ENCODE results near the gene PKD2L1.
A peak's percentile ranks its signal among the peaks of the same experiment; 100 is the strongest.

PKD2L1 gene

GRCh38 chr10:100349672-100350071 lies 19.6 kb upstream of the PKD2L1 start:
- TF ChIP-seq CTCF (IDR thresholded peaks at IDR 0.05), result no peak
- Histone ChIP-seq H3K36me3 (no peaks in the 10 kb centered on the region), H3K4me3 (ENCODE audit: low read depth in 1 of 2, low read length in 1 of 2) (no peak overlapping the region), H3K4me1 (ENCODE audit: control insufficient read depth in 1 of 2, insufficient read depth in 1 of 2, low read depth in 1 of 2, low read length in 1 of 2) (peaks cover 42 to 62% of the 10 kb centered on the region in 2 experiments), H3K27me3 (peaks cover 12% of the 10 kb centered on the region), H3K9me3 (no peaks in the 10 kb centered on the region), H3K27ac (no peak overlapping the region)

- no peaks in the 10 kb centered on the region for H3K36me3 ChIP-seq
- no peaks in the 10 kb centered on the region for H3K9me3 ChIP-seq
- no peak overlapping the region for H3K27ac ChIP-seq
- H3K4me3 ChIP-seq (ENCODE audit: low read depth in 1 of 2, low read length in 1 of 2), result no peak overlapping the region
- peaks cover 37 to 58% of the 10 kb centered on the region in 2 experiments for H3K4me1 ChIP-seq (ENCODE audit: control insufficient read depth in 1 of 2, insufficient read depth in 1 of 2, low read depth in 1 of 2, low read length in 1 of 2)
- peaks cover 12% of the 10 kb centered on the region for H3K27me3 ChIP-seq
- TF ChIP-seq CTCF (IDR thresholded peaks at IDR 0.05), result no peak
These were observed 19.1 kb upstream of the PKD2L1 start for GRCh38 chr10:100349087-100349486.

GRCh38 chr10:100348389-100348927 lies 18.4 kb upstream of the PKD2L1 start:
- H3K4me1 ChIP-seq (ENCODE audit: control insufficient read depth in 1 of 2, insufficient read depth in 1 of 2, low read depth in 1 of 2, low read length in 1 of 2), result peaks cover 31 to 51% of the 10 kb centered on the region in 2 experiments
- no peaks in the 10 kb centered on the region for H3K36me3 ChIP-seq
- H3K27ac ChIP-seq, result no peak overlapping the region
- H3K9me3 ChIP-seq, result no peaks in the 10 kb centered on the region
- peak overlapping the region in 1 of 2 experiments; percentile 91 for H3K4me3 ChIP-seq (ENCODE audit: low read depth in 1 of 2, low read length in 1 of 2)
- TF ChIP-seq CTCF (IDR thresholded peaks at IDR 0.05), result no peak
- H3K27me3 ChIP-seq, result peaks cover 12% of the 10 kb centered on the region

GRCh38 chr10:100347568-100348195 lies 17.7 kb upstream of the PKD2L1 start:
- Histone ChIP-seq H3K9me3 (no peaks in the 10 kb centered on the region), H3K27ac (peak overlapping the region; percentile 74), H3K4me3 (ENCODE audit: low read depth in 1 of 2, low read length in 1 of 2) (peak overlapping the region; percentile 80 to 91)

GRCh38 chr10:100346765-100347567 lies 16.9 kb upstream of the PKD2L1 start, which contains the start of gene SCD:
TSS of gene SCD (plus strand) at chr10:100347233. CDS start at chr10:100347505, 272 bp downstream.
- peak; percentile 51 for TF ChIP-seq CTCF (IDR thresholded peaks at IDR 0.05)
- H3K9me3 ChIP-seq, result no peaks in the 10 kb centered on the region
- peaks cover 27 to 43% of the 10 kb centered on the region in 2 experiments for H3K4me1 ChIP-seq (ENCODE audit: control insufficient read depth in 1 of 2, insufficient read depth in 1 of 2, low read depth in 1 of 2, low read length in 1 of 2)
- H3K36me3 ChIP-seq, result no peaks in the 10 kb centered on the region
- H3K27me3 ChIP-seq, result peaks cover 12% of the 10 kb centered on the region
- peak within 1 kb of the TSS; percentile 80 to 91 for H3K4me3 ChIP-seq (ENCODE audit: low read depth in 1 of 2, low read length in 1 of 2)
- H3K27ac ChIP-seq, result peak within 1 kb of the TSS; percentile 74

More at GRCh38 chr10:100347568-100348195, 17.7 kb upstream of the PKD2L1 start:
- no peak for TF ChIP-seq CTCF (IDR thresholded peaks at IDR 0.05)
- no peaks in the 10 kb centered on the region for H3K36me3 ChIP-seq
- peaks cover 27 to 43% of the 10 kb centered on the region in 2 experiments for H3K4me1 ChIP-seq (ENCODE audit: control insufficient read depth in 1 of 2, insufficient read depth in 1 of 2, low read depth in 1 of 2, low read length in 1 of 2)
- peaks cover 12% of the 10 kb centered on the region for H3K27me3 ChIP-seq

All from neutrophil (primary cell).